ENCODE measurements around the gene LBX1.

DNA sequence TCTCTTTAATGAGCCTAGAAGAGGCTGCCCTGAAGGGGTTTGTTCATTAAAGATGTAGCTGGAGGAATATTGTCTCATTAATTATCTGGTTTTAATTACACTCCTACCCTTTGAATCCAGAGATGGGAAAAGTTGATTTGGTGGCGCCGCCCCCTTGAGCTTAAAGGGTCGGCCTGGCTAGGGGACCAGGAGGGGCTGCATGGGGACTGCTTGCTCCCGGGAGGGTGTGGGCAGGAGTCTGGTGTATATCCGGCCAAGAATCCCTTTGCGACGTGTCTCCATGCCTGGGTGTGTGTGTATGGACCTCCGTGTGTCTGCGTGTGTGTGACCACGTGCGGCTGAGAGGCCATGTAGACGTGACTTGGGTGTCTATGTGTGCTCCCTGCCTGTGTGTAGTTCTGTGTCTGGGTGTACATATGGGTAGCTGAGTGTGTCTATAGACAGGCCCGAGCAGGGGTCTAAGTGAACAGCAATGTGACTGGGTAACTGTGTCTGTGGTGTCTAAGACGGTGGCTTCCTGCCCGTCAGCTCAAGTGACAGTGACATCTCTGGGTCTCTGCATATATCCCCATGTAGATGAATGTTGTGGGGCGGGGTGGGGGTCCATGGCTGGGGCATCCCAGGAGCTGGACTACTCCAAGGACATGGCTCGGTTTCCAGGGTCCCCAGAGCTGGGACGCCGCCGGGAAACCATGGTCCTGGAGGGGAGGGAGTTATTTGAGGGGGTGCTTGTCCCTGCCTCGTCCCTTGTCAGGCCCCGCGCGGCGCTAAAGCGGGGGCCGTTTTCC, 10.7 kb downstream of the LBX1 start:
- TF ChIP-seq, protein P1, sequence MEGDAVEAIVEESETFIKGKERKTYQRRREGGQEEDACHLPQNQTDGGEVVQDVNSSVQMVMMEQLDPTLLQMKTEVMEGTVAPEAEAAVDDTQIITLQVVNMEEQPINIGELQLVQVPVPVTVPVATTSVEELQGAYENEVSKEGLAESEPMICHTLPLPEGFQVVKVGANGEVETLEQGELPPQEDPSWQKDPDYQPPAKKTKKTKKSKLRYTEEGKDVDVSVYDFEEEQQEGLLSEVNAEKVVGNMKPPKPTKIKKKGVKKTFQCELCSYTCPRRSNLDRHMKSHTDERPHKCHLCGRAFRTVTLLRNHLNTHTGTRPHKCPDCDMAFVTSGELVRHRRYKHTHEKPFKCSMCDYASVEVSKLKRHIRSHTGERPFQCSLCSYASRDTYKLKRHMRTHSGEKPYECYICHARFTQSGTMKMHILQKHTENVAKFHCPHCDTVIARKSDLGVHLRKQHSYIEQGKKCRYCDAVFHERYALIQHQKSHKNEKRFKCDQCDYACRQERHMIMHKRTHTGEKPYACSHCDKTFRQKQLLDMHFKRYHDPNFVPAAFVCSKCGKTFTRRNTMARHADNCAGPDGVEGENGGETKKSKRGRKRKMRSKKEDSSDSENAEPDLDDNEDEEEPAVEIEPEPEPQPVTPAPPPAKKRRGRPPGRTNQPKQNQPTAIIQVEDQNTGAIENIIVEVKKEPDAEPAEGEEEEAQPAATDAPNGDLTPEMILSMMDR (IDR thresholded peaks at IDR 0.05): no peak
- no peak for TF ChIP-seq POLR2A (IDR thresholded peaks at IDR 0.05)

All from prostate gland (tissue), 2 donors.